ENCODE results near the gene AVP. TPM values are rescaled to one million over a fixed set of nuclear protein-coding genes. Genes with fewer than 3 reads are reported as not detected.
"Not testable (repeated sequence)": the region's sequence is repeated elsewhere in the genome, so short reads cannot be mapped to it uniquely, and the experiment has no call there.

The AVP gene
- total RNA-seq, 1 donor from 2014 or later = not detected

DNA sequence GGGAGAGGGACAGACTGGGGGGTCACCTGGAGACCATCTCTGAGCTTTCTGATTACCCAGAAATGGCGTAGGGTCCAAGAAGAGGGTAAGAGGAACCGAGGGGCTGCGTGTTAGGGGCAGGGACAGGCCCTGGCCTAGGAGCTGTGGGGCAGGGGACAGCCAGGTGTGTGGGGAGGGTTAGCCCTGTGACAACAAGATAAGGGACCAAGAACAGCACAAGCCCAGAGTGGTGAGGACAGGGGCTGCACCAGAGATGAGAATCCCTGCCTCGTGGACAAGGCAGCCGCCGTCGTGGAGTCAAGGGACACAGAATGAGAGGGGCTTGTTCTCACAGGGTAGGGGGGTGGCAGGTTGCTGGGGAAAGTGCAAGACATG, 449 bp upstream of the AVP start:
- DNase-seq (ENCODE audit: low read depth) = no peak

DNA sequence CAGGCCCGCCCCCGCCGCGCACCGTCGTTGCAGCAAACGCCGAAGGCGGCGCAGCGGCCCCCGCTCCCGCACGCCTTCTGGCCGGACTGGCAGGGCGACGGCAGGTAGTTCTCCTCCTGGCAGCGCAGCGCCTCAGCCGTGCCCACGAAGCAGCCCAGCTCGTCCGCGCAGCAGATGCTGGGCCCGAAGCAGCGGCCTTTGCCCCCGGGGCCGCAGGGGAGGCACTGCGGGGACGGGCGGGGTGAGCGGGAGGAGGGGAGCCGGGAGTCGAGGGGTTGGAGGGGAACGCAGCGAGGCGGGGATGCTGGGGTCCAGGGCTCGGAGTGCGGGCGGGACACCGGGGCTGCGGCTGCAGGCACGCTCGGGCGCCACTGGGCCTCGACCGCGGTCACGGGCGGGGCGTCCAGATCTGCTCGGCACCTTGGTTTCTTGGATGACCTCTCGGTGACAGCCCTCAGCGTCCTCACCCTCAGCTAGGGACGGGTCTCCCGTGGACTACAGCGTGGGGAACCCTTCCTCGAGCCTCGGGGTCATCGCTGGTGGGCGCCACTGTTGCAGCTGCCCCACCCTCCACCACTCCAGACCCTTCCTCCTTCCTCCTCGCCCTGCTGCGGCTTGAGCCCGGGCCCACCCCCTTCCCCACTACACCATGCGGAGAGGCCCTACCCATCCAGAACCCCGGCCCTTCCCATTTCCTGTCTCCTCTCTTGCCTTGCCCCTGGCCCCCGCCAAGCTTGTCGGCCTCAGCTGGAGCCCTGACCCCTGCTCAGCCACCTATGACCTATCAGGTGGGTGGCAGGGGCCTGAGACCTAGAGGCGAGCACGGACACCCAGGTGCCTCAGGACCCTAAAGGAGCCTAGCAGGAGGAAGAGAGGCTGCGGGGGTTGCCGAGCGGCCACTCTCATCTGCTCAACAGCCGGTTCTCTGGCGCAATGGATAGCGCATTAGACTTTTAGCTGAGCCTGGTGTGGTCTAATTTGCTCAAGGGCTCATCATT, 1.3 kb downstream of the AVP start:
- DNase-seq (ENCODE audit: low read depth) = no peak

DNA sequence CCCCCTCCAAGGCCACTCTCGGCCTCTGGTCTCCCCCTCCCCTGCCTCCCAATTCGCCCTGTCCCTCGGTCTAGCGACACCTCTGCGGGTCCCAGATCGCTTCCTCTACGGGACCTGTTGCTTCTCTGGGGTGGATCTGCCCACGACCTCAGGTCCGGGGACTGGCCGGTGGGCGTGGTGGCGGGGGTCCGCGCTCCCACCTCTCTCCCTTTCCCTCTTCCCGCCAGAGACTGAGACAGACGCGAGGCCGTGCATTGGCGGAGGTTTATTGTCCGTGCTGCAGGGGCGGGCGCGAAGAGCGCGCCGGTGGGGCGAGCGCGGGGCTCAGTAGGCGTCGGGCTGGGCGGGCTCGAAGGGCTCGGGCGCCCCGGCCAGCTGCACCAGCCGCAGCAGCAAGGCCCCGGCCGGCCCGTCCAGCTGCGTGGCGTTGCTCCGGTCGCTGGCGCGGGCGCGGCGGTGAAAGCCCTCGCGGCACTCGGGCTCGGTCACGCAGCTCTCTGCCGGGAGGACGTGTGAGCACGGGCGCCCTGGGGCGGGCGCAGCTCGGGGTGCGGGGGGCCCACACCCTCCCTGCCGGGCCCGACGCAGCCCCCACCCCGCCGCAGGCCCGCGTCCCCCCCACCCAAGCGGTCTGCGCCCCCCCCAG, 2.1 kb downstream of the AVP start:
- no peak for DNase-seq (ENCODE audit: low read depth)

DNA sequence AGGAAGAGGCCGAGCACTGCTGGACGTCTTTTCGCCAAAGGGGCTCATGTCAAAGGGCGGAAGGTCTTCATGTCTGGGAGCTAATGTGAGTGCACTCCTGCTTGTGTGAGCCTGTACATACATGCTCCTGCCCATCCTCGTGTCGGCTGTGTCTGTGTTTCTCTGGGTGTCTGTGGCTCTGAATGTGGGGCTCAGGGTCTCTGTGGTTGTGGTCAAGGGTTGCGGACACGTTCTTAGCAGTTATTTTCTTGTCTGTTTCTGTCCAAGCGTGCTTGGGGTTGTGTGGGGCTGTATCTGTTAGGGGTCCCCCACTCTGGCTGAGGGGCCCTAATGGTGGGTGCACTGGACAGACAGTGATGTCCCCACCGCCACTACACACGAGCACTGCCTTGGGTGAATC, 2.9 kb downstream of the AVP start:
- no peak for DNase-seq (ENCODE audit: low read depth)

DNA sequence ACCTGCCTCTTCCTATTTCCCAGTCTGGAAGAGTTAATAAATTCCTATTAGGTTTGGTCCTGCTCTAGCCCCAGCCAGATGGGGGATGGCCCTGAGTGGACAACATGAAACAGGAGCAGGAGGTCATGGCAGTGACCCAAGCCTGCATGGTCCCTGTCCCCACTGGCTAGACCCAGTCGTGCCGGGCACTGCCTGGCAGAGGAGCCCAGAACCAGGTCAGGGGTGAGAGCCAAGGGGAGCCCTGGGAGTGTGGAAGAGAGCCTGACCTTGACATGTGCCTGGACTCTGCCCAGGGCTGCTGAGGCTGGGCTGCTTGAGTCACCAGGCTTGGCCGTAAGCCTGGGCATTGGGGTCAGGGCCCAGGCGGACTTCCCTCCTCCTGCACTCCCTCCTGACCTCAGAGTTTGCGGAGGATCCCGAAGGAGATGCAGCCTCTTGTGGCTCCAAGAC, 3.6 kb downstream of the AVP start:
- DNase-seq (ENCODE audit: low read depth) = peak; percentile 89

DNA sequence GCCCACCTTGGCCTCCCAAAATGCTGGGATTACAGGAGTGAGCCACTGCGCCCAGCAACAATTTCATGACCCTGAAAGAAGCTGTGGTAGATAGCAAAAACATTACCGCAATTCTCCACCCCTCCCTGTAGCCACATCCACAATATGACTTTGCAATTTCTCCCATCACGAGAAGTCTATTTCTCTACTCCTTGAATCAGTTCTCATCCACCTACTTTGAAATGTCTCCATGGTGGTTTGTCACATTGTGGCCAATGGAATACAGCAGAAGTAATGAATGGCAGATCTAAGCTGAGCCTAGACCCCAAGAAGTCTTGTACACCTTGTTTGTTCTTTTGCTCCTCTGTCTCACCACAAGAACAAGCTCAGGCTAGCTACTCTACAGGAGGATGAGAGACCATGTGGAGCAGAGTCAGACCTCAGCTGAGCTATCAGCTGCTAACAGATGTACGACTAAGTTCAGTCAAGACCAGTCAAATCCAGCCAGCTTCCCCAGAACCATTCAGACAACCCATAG, 6.8 kb downstream of the AVP start:
- no peak for DNase-seq (ENCODE audit: low read depth)

DNA sequence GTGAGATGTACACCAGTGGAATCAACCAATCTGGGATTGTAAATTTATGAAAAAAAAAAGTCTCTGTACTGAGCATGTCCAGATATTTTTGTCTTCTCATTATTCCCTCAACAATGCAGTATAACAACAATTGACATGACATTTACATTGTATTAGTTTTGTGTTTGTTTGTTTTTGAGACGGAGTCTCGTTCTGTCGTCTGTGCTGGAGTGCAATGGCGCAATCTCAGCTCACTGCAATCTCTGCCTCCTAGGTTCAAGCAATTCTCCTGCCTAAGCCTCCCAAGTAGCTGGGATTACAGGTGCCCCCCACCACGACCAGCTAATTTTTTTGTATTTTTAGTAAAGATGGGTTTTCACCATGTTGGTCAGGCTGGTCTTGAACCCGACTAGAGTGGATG, 9.2 kb downstream of the AVP start:
- not testable (repeated sequence) for DNase-seq (ENCODE audit: low read depth)

DNA sequence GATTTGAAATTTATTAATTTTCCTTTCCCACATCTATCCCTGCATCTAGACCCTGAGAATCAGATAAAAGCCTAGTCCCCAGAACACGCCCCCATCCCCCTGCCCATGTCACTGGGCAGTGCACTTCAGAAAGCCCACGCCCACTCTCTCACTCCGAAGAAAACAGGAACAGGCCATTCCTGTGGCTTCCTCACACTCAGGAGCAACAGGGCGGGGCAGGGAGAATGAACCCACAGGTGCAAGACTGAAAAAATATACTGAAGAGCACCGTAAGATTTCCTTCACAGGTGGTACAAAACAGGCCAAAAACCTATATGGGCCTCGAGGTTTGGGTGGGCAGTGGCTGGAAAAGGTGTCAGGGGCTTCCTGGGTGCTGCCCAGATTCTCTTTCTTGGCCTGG, 9.7 kb downstream of the AVP start:
- DNase-seq (ENCODE audit: low read depth) = no peak

DNA sequence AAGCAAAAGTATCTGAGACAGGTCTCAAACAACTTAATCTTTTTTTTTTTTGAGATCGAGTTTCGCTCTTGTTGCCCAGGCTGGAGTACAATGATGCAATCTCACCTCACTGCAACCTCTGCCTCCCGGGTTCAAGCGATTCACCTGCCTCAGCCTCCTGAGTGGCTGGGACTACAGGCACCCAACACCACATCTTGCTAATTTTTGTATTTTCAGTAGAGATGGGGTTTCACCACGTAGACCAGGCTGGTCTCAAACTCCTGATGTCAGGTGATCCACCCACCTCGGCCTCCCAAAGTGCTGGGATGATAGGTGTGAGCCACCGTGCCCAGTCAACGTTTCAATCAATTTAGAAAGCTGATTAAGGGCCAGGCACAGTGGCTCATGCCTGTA, 11.3 kb downstream of the AVP start:
- not testable (repeated sequence) for DNase-seq (ENCODE audit: low read depth)

DNA sequence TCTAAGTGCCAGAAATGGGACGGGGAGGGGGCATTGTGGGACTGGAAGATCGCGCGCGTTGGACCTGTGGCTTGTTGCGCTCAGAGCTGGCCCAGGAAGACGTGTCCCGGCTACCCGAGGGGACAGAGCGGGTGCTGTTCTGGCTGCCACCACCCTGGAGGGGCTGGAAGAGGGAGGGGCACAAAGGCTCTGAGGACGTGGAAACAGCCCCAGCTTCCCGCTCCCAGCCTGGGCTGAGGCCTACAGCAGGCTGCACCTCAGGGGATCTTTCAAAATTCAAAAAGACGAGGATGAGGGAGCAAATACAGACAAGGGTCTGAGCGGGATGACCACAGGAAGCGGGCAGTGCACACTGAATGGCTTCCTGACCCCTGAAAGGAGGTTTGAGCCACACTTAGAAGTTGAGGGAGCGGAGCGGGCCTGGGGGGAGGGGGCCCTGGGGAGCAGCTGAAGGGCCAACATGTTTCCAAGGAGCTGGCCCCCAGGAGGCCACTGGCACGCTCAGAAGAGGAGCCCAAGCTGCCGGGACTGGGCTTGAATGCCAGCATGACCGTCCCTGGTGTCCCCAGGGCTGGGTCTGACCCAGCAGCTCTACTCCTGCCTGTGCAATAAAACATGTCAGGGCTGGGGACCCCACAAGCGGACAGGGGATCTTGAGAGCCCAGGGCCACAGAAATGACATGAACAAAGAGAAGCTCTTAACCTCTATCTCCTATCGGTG, 11.8 kb downstream of the AVP start:
- DNase-seq (ENCODE audit: low read depth) = no peak

DNA sequence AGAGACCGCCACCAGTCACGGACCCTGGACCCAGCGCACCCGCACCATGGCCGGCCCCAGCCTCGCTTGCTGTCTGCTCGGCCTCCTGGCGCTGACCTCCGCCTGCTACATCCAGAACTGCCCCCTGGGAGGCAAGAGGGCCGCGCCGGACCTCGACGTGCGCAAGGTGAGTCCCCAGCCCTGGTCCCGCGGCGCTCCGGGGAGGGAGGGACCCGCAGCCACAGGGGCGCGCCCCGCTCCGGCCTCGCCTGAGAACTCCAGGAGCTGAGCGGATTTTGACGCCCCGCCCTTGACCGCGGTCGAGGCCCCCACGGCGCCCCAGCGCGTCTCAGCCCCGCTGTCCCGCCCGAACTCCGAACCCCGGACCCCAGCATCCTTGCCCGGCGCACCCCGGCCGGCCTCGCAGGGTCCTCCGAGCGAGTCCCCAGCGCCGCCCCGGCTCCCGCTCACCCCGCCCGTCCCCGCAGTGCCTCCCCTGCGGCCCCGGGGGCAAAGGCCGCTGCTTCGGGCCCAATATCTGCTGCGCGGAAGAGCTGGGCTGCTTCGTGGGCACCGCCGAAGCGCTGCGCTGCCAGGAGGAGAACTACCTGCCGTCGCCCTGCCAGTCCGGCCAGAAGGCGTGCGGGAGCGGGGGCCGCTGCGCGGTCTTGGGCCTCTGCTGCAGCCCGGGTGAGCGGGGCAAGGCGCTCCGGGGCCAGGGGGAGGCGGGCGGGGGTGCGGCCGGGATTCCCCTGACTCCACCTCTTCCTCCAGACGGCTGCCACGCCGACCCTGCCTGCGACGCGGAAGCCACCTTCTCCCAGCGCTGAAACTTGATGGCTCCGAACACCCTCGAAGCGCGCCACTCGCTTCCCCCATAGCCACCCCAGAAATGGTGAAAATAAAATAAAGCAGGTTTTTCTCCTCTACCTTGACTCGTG, 12.7 kb downstream of the AVP start, which contains the start of gene OXT:
OXT (plus strand) TSS at position 11 of the 920 bp plus-strand sequence; CDS start at position 47, 36 bp downstream.
- DNase-seq (ENCODE audit: low read depth) = no peak

DNA sequence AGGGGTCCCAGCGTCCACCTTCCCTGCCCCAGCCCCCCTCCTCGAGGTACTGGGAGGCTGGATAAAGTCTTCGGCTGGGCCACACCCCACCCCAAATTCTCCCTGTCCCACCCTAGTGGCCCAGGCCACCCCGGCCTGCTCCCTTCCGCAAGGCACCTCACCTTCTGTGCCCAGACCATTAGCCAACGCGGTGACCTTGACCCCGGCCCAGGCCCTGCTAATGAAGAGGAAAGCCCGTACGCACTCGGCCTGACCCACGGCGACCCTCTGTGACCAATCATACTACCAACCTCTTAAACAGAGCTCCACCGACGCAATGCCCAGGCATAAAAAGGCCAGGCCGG, 13.3 kb downstream of the AVP start:
- no peak for DNase-seq (ENCODE audit: low read depth)

DNA sequence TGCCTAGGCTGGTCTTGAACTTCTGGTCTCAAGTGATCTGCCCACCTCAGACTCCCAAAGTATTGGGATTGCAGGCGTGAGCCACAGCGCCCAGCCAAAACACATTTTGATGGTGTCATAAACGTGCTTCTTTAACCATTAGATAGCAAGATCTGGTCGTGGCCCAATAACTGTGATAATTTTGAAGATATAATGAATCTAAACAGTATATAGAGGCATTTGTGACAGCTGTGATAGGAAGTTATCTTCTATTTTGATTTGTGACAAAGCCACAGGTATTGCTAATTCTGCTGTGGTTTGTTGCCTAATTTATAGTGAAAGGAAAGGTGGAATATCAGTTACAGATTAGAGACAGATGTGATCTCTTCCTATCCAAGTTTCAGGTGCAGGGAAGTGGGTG, 13.8 kb downstream of the AVP start:
- no peak for DNase-seq (ENCODE audit: low read depth)

DNA sequence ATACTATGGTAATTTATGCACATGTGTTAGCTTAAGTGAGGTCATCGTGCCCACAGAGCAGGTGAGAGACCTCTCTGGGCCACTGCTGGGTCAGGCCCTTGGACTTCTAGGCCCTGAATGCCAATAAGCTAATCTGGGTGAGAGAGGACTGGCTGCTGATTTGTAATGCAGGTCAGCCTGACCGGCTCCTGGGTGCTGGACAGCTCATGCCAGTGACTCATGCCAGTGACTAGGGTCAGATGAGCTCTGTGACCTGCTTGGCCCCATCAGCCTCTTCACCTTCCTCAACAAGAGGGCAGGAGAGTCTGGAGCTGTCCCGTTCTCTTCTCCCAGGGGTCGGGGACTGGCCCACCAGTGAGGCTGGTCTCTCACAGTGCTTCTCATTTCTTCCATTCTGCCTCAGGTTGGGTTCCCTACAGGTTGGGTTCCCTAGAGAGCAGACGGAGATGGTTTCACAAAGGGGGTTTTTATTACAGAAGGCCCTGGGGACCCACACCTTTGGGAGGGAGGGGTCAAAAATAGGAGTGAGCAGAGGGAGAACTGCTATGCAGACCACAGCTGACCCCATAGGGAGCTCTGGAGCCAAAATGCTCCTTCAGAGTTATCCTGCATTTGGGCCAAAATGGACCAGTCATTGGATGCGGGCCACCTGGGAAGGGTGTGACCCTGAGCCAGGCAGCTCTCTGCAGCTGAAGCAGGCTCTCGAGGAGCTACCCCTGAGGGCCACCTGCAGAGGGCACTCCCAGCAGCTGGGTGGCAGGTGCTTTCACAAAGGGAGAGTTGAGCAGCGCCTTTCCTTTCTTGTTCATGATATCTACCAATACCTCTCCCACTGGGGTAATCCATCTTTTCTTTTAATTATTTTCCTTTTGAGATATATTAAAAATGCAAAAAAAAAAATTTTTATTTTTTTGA, 15.3 kb downstream of the AVP start:
- peak; percentile 53 for DNase-seq (ENCODE audit: low read depth)

DNA sequence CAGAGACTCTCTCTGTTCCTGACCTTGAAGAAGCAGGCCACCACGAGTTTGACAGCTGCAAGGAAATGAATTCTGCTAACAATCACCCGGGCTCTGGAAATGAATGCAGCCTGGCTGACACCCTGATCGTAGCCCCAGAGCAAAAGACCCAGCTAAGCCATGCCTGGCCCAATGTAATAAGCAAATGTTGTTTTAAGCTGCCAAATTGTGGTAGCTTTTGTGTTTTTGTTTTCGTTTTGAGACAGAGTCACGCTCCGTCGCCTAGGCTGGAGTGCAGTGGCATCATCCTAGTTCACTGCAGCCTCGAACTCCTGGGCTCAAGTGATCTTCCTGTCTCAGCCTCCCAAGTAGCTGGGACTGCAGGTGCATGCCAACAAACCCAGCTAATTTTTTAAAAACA, 16.4 kb downstream of the AVP start:
- DNase-seq (ENCODE audit: low read depth) = peak; percentile 44

DNA sequence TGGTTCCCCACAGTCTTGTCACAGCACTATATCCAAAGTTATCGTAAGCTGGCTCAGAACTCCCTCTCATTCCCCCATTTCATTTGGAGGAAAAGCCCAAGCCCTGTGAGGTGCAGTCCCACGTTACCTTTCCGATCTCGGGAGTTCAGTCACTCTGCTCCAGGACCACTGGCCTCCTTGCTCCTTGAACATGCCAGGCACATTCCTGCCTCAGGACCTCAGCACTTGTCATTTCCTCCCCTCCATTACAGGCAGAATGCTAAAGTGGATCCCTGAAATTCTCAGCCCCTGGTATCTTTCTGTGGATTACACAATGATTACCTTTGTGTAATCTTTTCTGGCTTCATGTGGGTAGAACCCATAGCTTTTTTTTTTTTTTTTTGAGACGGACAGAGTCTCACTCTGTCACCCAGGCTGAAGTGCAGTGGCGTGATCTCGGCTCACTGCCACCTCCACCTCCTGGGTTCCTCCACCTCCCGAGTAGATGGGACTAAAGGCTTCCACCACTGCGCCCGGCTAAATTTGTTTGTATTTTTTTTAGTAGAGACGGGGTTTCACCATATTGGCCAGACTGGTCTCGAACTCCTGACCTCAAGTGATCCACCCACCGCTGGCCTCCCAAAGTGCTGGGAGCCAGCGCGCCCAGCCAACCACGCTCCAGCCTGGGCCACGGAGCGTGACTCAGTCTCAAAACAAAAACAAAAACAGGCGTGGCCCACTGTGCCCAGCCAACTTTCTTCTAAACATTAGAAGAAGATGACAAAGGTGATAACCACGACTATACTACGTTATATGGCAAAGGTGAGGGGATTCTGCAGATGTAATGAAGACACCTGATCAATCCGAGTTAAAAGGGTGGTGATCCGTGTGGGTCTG, 17.1 kb downstream of the AVP start:
- DNase-seq (ENCODE audit: low read depth) = no peak

DNA sequence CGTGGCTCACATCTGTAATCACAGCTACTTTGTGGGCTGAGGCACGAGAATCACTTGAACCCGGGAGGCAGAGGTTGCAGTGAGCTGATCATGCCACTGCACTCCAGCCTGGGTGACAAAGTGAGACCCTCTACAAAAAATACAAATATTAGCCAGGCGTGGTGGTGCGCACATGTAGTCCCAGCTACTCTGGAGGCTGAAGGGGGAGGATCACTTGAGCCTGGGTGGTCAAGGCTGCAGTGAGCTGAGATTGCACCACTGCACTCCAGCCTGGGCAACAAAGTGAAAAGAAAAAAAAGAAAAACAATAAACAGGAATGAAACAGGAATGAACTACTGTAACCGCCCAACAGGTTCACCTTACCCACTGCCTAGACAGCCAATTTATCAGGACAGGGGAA, 20.4 kb downstream of the AVP start:
- DNase-seq (ENCODE audit: low read depth) = not testable (repeated sequence)

DNA sequence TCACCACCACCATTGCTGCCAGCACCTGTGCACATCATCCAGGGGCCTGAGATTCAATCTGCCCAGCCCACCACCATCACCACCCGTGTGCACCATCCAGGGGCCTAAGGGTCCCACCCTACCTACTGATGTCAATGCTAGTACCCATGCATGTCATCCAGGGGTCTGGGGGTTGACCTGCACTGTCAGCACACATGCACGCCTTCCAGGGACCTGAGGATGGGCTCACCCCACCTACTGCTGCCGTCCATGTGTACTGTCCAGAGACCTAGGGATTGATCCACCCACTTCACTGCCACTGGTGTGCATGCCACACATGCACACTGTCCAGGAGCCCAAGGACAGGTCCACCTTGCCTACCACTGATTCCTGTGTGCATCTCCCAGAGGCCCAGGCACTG, 25.0 kb downstream of the AVP start:
- DNase-seq (ENCODE audit: low read depth) = no peak

Measured in myocyte (in vitro differentiated cells).